ENCODE measurements around the gene BRINP2.

DNA sequence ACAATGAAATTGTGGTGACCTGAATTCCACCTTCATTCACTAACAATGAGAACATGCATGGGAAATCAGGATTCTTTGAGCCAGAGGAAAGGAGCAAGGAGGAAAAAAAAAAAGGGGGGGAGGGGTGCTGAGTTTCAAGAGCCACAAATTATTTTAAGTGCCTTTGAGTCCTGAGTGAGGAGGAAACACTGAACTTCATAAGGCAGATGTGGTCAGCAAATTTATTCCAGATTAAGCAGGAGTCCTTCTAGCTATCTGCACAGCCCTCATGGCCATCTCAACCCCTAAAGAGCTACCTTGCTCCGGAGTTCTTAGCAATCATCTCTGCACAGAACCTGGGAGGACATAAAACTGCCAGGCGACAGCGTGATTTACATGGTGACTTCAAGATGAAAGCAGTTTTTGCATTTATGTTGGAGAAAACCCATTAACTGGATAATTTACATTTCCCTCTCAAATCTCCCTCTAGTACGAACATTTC lies 27.9 kb upstream of the BRINP2 start:
- TF ChIP-seq GATA3 (IDR thresholded peaks at IDR 0.05; ENCODE audit: low read depth, low read length), result no peak
- TF ChIP-seq GATA2 (IDR thresholded peaks at IDR 0.05; ENCODE audit: low read depth, low read length), result no peak

All from SH-SY5Y (cell line).